GM19455 (cell line): Measurements from ENCODE around the gene SLC35G4.
"Not testable (repeated sequence)": the region's sequence is repeated elsewhere in the genome, so short reads cannot be mapped to it uniquely, and the experiment has no call there.

Experiments used
- ATAC-seq: cut with Tn5 transposase; IDR thresholded peaks from one replicate; pipeline ENCODE4 v1.9.1; 2021; ENCODE audit not compliant: unreplicated experiment

The SLC35G4 gene

DNA sequence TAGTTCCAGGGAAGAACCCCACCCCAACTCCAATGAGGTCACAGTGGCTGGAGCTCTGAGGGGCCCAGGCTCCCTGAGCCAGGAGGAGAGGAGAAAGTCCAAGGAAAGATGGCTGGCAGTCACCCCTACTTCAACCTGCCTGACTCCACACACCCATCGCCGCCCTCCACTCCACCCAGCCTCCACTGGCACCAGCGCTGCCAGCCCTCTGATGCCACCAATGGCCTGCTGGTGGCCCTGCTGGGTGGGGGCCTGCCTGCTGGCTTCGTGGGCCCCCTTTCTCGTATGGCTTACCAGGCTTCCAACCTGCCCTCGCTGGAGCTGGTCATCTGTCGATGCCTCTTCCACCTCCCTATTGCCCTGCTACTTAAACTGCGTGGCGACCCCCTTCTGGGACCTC, at the start of gene SLC35G4:
Gene SLC35G4 (plus strand): TSS at position 109 of the 400 bp plus-strand sequence. CDS start 0 bp downstream, at position 109.
- ATAC-seq = not testable (repeated sequence)

DNA sequence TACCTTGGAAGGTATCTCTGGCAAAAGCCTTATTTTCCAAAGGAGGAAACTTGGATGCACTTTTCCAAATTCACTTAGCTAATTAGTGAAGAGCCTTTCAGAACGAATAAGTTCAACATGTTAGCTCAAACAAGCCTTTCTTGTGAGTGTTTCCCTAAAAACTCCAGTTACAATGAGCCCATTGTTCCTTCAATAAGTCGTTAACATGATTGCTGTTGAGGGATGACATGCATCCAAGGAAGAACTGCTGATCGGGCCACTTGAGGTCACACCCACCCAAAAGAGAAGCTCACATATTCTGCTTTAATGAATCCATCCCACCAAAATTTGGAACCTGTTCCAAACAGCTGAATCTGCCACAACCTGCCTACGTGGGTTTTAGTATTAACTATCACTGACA, 48.1 kb upstream of the SLC35G4 start:
- ATAC-seq = no peak

GRCh38 chr18:11565716-11566115, 43.7 kb upstream of the SLC35G4 start:
- no peak for ATAC-seq

DNA sequence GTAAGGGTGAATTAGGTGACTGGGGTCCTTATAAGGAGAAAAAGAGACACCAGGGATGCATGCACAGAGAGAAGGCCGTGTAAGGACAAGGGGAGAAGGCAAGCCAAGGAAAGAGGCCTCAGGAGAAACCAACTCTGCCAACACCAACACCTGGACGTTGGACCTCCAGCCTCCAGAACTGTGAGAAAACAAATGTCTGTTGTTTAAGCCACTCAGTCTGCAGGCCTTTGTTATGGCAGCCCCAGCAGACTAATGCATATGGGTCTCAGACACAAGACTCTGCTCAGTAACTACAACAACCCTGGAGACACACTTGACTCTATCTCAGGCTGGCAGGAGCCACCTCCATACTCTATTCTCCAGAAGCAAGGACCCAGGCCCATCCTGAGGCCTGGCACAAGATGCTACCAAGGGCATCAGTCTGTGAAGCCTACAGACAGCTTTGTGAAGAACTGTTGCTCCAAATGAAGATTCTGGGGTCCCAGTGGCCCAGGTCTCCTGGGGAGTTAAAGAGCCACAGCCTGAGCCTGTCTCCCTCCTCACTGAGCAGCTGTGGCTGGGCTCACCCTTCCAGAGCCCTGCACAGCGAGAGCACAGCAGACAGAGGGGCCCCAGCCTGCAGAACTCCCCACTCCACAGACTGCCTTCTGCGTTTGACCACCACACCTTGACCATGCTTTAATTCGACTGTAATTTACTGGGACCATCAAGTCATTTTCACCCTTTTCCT, 43.0 kb upstream of the SLC35G4 start:
- ATAC-seq = no peak

DNA sequence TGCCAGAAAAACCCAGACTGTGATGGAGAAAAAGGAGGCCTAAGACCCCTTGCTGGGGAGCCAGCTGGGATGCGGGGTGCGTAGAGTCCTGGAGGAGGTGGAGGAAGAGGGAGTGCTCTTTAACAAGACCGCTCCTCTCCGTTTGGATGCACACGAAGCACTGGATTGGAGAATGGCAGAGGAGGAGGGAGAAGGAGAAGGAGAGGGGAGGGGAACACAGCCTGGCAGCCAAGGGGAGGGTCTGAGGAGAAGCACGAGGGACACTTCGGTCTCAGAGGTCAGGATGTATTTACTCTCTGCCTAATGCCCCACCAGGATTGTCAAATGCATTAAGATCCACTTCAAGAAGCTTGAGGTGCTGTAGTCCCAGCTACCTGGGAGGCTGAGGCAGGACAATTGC, 42.0 kb upstream of the SLC35G4 start:
- no peak for ATAC-seq

- ATAC-seq = no peak
These were observed 39.3 kb upstream of the SLC35G4 start for GRCh38 chr18:11570073-11570588.

DNA sequence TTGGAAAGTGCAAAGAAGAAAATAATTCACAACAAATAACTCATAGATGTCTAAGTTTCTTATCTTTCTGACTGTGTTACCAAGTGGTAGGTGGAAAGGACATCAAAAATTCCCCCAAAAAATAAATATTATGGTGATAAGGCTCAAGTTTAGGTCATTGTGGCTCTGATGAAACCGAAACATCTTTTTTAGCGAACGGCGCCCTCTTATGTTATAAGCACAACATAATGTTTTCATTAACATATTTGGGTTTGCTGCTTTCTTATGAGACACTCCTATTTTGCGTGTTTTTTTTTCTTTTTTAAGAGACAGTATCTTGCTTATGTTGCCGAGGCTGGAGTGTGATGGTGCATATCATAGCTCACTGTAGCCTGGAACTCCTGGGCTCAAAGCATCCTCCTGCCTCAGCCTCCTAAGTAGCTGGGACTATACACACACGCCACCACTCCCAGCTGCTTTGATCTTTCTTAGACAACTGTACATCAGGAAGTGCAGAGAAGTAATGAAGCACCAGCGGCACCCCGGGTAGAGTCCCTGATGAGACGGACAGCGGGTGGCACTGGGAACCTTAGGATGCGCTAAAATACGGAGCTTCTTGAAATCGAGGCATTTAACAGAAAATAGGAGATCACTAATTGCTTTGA, 38.5 kb upstream of the SLC35G4 start:
- no peak for ATAC-seq

DNA sequence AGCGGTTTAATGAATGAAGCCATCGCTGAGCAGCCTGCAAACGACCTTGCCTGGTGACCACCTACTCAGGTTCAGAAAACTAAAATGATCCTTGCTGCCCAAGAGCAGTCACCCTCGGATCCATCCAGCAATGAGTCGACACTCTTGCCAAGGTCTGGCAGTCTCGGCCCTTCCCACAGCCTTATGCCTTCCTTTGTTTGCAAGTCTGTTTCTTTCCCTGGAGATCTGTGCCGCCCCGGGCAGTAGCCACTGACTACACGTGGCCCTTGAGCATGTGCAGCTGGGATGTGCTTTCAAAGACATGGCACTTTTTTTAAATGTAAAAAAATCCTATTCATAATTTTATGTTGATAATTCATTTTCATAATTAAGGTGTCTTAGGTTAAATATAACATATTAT, 37.2 kb upstream of the SLC35G4 start:
- ATAC-seq = no peak

GRCh38 chr18:11574545-11574944, 34.9 kb upstream of the SLC35G4 start:
- ATAC-seq = no peak

DNA sequence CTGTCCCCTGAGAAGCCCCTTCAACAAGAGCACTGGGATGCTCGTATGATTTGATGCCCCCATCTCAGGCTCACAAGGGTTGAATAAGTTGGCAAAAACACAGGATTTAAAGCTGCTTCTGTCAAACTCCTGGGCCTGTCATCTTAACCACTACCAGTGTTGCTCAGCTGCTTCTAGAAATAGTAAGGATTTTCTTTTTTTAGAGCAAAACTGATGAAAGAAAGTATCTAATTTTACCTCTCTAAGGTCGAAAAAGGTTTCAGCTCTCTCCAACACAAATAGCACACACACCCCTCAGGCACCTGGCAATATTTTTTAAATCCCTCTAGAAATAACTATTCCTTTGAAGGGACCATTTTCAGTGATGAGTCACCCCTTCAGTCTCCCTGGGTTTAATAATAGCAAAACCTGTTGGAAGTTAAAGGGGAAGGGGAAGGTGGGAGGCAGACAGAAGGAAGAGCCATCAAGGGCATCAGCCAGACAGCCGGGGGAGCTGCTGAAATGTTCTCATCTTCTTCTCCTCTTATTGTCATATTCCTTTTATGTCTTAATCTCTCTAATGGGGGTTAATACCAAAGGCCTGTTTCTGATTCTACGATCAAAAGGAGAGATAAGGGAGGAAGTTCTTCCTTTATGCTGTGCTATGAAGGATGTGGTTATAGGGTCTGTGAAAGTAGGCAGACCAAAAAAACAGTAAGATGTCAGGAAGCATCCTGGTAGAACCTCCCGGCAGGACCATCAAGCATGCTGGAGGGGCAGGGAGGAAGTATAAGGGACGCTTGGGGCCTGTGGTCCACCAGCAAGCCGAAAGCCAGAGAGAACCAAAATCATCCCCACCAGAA, 31.9 kb upstream of the SLC35G4 start:
- no peak for ATAC-seq

- no peak for ATAC-seq
These were observed 30.6 kb upstream of the SLC35G4 start for GRCh38 chr18:11578799-11579198.

DNA sequence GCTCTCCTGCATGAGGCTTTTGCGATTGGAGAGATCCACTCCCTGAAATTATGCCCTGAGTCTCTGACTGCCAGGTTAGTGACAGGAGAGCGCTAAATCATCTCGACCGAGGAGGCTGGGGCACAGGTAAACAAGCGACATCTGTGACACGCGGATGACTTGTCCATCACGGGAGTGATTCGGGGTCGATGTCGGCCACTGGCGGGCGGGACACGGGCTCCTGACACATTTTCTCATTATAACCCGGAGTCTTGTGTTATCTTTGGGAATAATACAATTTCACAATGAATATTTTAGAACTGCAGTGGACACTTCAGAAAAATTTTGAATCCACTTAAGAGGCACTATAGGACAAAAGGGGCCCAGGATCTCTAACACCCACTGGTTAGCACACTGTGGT, 29.5 kb upstream of the SLC35G4 start:
- ATAC-seq = no peak

DNA sequence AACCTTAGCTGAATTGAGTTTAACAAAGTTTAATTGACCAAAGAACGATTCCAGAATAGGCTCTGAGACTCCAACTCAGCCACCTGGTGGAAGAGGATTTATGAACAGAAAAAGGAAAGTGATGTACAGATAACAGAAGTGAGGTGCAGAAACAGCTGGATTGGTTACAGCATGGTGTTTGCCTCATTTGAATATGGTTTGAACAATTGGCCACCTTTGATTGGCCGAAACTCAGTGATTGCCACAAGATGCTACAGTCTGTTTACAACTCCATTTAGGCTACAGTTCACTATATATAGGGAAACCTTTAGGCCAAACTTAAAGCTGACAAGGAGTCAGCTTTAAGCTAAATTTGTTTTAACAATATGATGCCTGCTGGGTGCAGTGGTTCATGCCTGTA, 28.1 kb upstream of the SLC35G4 start:
- ATAC-seq = no peak

GRCh38 chr18:11585596-11585995, 23.8 kb upstream of the SLC35G4 start:
- no peak for ATAC-seq

DNA sequence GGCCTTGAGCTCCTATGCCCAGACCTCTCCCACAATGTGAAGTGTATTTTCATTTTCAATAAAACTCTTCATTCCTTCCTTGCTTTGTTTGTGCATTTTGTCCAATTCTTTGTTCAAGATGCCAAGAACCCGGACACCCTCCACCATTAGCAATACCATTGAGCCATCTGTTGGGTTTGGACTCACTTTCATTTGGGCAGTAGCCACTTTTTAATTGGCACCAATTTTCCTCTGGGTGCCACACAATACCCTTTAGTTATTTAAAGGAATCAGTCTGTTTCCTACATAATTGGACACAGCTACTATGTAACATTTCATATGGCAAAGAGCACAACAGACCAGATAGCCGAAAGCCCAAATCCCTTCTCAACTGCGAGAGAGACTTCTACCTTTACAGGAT, 22.5 kb upstream of the SLC35G4 start:
- ATAC-seq = no peak

GRCh38 chr18:11587432-11587831, 22.0 kb upstream of the SLC35G4 start:
- no peak for ATAC-seq

- ATAC-seq = no peak
These were observed 21.6 kb upstream of the SLC35G4 start for GRCh38 chr18:11587846-11588245.

DNA sequence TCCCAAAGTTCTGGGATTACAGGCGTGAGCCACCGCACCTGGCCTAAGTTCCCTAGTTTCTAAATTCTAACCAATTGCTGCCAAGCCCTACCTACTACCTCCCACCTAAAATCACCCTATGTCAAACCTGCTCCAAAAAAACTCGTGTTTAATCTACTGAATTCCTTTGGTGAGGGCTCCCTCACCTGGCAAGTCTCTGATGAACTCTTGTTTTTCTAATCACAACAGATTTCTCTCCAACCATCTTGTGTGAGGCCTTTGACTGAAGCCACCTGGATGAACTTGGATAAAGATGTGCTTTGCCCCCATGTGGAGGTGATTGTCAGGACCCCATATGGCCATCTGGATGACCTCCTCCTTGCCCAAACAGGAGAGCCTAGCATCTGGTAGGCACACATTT, 17.4 kb upstream of the SLC35G4 start:
- no peak for ATAC-seq

DNA sequence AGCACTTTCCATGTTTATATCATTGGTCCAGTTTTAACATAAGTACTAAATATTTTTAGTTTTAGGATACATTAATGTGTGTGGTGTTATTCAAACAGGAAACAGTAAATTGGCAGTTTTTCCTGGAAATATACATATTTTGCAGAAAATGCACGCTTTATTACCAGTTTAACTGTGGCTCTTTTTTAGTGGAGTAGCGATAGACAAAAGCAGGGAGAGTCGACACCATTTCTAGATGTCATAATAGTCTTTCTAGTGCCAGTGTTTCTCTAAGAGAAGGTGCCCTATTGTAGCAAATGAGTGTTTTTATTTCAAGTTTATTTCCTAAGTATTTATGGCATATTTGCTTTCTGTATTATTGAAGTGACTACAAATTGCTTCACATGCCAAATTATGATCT, 9.1 kb upstream of the SLC35G4 start:
- no peak for ATAC-seq

DNA sequence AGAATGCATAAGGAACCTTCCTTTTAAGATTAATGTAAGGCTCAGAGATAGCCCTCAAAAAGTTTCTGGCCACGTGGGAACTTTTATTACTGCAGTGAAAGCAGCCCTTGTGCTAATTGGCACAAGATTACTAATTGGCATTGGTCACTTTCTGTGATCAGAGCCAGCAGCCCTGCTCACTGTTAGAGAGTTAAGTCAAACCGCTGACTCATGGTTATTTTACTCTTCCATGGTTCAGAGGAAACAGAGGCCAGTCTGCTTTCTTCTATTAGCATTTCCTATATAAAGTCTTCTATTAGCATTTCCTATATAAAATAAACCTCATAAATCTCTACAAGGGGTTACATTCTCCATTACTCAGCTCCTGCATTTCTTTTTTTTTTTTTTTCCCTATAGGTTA, 1.5 kb upstream of the SLC35G4 start:
- no peak for ATAC-seq

DNA sequence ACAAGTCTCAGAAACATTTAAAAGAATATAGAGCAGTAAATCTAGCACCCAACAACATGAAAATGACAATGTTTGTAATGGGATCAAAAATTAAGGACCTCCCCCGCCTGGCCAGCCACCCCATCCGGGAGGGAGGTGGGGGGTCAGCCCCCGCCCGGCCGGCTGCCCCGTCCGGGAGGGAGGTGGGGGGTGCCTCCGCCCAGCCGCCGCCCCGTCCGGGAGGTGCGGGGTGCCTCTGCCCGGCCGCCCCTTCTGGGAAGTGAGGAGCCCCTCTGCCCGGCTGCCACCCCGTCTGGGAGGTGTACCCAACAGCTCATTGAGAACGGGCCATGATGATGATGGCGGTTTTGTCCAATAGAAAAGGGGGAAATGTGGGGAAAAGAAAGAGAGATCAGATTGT, 778 bp upstream of the SLC35G4 start:
- ATAC-seq = not testable (repeated sequence)

- ATAC-seq = not testable (repeated sequence)
These were observed 3.7 kb downstream of the SLC35G4 start for GRCh38 chr18:11613073-11613472.
